Neural progenitor cell (in vitro differentiated cells): ENCODE results near the gene CBL.

ENCODE experiments used
- CTCF ChIP-seq: fragments of 200-600 bp; sonication (generic); IDR thresholded peaks from 2 replicates; pipeline ENCODE4 v1.5.1; 2017; ENCODE audit warnings: antibody characterized with exemption, mild to moderate bottlenecking
- EZH2 ChIP-seq: fragments of 200-600 bp; sonication (generic); IDR thresholded peaks from 2 replicates; pipeline ENCODE4 v1.6.1; 2017; ENCODE audit warnings: antibody characterized with exemption, mild to moderate bottlenecking, moderate library complexity
- EZH2phosphoT487 ChIP-seq: fragments of 200-600 bp; sonication (generic); IDR thresholded peaks from 2 replicates; pipeline ENCODE4 v1.6.1; 2017; ENCODE audit warnings: antibody characterized with exemption

GRCh38 chr11:119189393-119189792, 16.7 kb upstream of the CBL start:
- TF ChIP-seq CTCF (no peak), EZH2phosphoT487 (no peak), EZH2 (no peak)
